ENCODE measurements around the gene CHRNA4. TPM values are rescaled to one million over a fixed set of nuclear protein-coding genes. Genes with fewer than 3 reads are reported as not detected.

The CHRNA4 gene
- total and polyA plus RNA-seq, 9 donors = 0.06 to 2.9 (median 0.43) TPM; not detected in 2

DNA sequence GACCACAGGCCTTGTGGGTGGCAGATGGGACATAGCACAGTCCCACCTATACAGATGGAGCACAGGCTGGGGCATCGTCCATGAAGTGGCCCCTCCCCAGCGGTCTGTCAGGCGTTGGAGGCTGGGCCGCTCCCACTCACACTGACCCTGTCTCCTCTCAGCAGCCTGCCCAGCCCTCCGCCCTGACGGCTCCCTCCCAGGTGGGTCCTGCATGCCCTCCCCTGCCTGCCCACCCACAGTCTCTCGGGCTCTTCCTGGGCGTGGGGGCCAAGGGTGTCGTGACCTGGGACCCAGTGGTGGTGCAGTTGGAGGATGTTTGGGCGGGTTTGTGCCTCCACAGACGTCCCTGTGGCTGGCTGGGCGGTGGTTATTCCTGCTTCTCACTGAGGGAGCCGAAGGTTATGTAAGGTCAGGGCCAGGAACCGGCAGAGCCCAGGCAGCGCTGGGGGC, 45.9 kb downstream of the CHRNA4 start:
- Histone ChIP-seq H3K27ac (no peak overlapping the region), H3K9me3 (no peaks in the 10 kb centered on the region), H3K27me3 (no peaks in the 10 kb centered on the region), H3K4me3 (no peak overlapping the region), H3K36me3 (no peaks in the 10 kb centered on the region), H3K4me1 (ENCODE audit: insufficient read depth) (no peaks in the 10 kb centered on the region)
- DNase-seq = peak in 3 of 5 donors; percentile 8 to 44 (median 14)
- WGBS, 3 donors = 26 to 49% (median 30%) methylated on average over 14 to 15 of the region's 15 CpGs
- TF ChIP-seq POLR2A (IDR thresholded peaks at IDR 0.05) = no peak
- no peak for TF ChIP-seq EP300 (IDR thresholded peaks at IDR 0.05)
- TF ChIP-seq, protein P1, sequence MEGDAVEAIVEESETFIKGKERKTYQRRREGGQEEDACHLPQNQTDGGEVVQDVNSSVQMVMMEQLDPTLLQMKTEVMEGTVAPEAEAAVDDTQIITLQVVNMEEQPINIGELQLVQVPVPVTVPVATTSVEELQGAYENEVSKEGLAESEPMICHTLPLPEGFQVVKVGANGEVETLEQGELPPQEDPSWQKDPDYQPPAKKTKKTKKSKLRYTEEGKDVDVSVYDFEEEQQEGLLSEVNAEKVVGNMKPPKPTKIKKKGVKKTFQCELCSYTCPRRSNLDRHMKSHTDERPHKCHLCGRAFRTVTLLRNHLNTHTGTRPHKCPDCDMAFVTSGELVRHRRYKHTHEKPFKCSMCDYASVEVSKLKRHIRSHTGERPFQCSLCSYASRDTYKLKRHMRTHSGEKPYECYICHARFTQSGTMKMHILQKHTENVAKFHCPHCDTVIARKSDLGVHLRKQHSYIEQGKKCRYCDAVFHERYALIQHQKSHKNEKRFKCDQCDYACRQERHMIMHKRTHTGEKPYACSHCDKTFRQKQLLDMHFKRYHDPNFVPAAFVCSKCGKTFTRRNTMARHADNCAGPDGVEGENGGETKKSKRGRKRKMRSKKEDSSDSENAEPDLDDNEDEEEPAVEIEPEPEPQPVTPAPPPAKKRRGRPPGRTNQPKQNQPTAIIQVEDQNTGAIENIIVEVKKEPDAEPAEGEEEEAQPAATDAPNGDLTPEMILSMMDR (IDR thresholded peaks at IDR 0.05) = no peak
- intact Hi-C loops (cut with DNase I) = no loop called here

DNA sequence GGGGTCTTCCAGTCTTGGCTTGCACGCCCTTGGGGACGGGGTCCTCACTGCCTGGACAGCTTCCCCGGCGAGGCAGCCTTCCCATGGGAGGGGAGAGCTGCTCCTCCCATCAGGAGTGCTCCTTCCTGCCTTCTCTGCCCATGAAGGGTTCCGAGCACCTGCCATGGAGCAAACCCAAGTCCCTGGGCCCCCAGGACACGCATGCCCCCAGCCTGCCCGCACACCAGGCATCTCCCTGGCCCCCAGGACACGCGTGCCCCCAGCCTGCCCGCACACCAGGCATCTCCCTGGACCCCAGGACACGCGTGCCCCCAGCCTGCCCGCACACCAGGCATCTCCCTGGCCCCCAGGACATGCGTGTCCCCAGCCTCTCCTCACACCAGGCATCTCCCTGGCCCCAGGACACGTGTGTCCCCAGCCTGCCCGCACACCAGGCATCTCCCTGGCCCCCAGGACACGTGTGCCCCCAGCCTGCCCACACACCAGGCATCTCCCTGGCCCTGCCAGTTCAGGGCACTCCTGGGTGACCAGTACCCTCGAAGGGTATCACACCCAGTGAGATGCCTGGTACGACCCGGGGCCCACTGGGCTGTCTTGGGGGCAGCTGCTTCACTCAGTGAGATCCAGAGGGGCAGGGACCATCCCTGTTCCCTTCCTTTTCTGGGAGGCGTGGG, 46.4 kb downstream of the CHRNA4 start:
- no peak overlapping the region for H3K27ac ChIP-seq
- no peak overlapping the region for H3K4me3 ChIP-seq
- H3K4me1 ChIP-seq (ENCODE audit: insufficient read depth) = no peaks in the 10 kb centered on the region
- intact Hi-C loops (cut with DNase I) = no loop called here
- no peaks in the 10 kb centered on the region for H3K9me3 ChIP-seq
- 88 to 92% (median 91%) methylated on average over 19 to 21 of the region's 21 CpGs for WGBS, 3 donors
- DNase-seq = peak in 4 of 5 donors; percentile 5 to 28 (median 11)
- H3K27me3 ChIP-seq = no peaks in the 10 kb centered on the region
- H3K36me3 ChIP-seq = no peaks in the 10 kb centered on the region
- TF ChIP-seq, protein P1 (IDR thresholded peaks at IDR 0.05) = no peak
- TF ChIP-seq EP300 (IDR thresholded peaks at IDR 0.05) (no peak), POLR2A (IDR thresholded peaks at IDR 0.05) (no peak)

DNA sequence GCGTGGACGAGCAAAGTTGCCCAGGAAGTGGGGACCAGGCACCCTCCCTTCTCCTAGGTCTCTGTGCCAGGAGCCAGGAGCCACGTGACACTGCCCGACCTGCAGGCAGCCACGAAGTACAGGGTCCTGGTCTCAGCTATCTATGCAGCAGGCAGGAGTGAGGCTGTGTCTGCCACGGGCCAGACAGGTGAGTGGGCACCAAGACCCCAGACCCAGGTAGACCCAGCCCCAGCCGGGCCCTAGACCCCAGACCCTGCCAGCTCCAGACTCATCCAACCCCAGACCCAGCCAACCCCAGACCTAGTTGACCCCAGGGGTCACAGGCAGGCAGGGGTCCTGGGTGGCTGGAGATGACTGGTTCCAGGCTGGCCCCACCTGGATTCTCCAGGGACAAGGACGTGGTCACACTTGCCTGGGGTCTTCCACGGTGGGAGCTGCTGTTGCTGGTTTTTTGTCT, 47.1 kb downstream of the CHRNA4 start:
- H3K27ac ChIP-seq = no peak overlapping the region
- intact Hi-C loops (cut with DNase I) = no loop called here
- H3K4me3 ChIP-seq = no peak overlapping the region
- 77 to 88% (median 80%) methylated on average over 9 of the region's 9 CpGs for WGBS, 3 donors
- H3K36me3 ChIP-seq = no peaks in the 10 kb centered on the region
- DNase-seq = no peak
- H3K4me1 ChIP-seq (ENCODE audit: insufficient read depth) = no peaks in the 10 kb centered on the region
- H3K9me3 ChIP-seq = no peaks in the 10 kb centered on the region
- TF ChIP-seq EP300 (IDR thresholded peaks at IDR 0.05) (no peak), POLR2A (IDR thresholded peaks at IDR 0.05) (no peak)
- TF ChIP-seq, protein P1 (IDR thresholded peaks at IDR 0.05) = no peak
- H3K27me3 ChIP-seq = no peaks in the 10 kb centered on the region

DNA sequence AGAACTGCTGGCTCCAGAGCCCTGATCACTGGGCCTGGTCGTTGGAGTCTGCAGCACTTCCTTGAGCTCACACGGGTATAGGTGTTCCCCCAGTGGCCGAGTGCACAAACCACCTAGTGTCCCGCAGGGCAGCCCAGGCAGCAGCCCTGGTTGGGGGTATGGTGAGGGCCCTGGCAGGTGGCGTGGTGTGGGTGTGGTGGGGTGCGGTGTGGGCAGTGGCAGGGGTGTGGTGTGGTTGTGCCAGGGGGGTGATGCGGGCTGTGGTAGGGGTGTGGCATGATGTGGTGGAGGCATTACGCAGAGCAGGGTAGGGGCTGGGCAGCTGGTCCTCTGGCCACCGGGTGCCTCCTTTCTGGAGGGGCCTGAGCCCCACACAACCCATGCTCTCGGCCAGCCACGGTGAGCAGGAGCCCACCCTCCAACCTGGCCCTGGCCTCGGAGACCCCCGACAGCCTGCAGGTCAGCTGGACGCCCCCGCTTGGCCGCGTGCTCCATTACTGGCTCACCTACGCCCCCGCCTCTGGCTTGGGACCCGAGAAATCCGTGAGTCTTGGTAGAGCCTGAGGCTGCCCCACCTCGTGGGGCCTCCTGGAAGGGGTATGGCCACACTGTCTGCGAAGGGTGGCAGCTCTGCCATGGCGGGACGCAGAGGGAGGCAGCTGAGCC, 47.7 kb downstream of the CHRNA4 start:
- H3K27ac ChIP-seq = no peak overlapping the region
- no peak for TF ChIP-seq EP300 (IDR thresholded peaks at IDR 0.05)
- TF ChIP-seq, protein P1 (IDR thresholded peaks at IDR 0.05) = no peak
- TF ChIP-seq POLR2A (IDR thresholded peaks at IDR 0.05) = no peak
- DNase-seq = peak in 1 of 5 donors; percentile 19
- H3K27me3 ChIP-seq = no peaks in the 10 kb centered on the region
- no peaks in the 10 kb centered on the region for H3K36me3 ChIP-seq
- H3K4me3 ChIP-seq = no peak overlapping the region
- H3K4me1 ChIP-seq (ENCODE audit: insufficient read depth) = no peaks in the 10 kb centered on the region
- H3K9me3 ChIP-seq = no peaks in the 10 kb centered on the region
- intact Hi-C loops (cut with DNase I) = no loop called here
- WGBS, 3 donors = 82 to 87% (median 87%) methylated on average over 25 of the region's 25 CpGs
